ENCODE data around the gene GJB5.

GRCh38 chr1:34792868-34793727 is 38.3 kb downstream of the GJB5 start, which contains the start of gene GJA4:
- TF ChIP-seq CTCF (IDR thresholded peaks at IDR 0.05) = no peak
- peak in 1 of 4 donors; percentile 49 for TF ChIP-seq POLR2A (IDR thresholded peaks at IDR 0.05)
- TF ChIP-seq POLR2AphosphoS5 (IDR thresholded peaks at IDR 0.05) = peak in 1 of 2 donors; percentile 59
